ENCODE data around the gene GPR21.

The GPR21 gene

GRCh38 chr9:123033864-123034601 is 566 bp downstream of the GPR21 start:
- DNase-seq (ENCODE audit: low read depth in 1 of 2, low spot score in 1 of 2), result no peak

GRCh38 chr9:123034881-123035510 is 1.5 kb downstream of the GPR21 start:
- no peak for DNase-seq (ENCODE audit: low read depth in 1 of 2, low spot score in 1 of 2)

- no peak for DNase-seq (ENCODE audit: low read depth in 1 of 2, low spot score in 1 of 2)
Measured at GRCh38 chr9:123035791-123036190, 2.3 kb downstream of the GPR21 start.

- no peak for DNase-seq (ENCODE audit: low read depth in 1 of 2, low spot score in 1 of 2)
Measured at GRCh38 chr9:123036893-123037545, 3.6 kb downstream of the GPR21 start.

- DNase-seq (ENCODE audit: low read depth in 1 of 2, low spot score in 1 of 2), result no peak
Measured at GRCh38 chr9:123039617-123040219, 6.3 kb downstream of the GPR21 start.

GRCh38 chr9:123040801-123041200 is 7.3 kb downstream of the GPR21 start:
- DNase-seq (ENCODE audit: low read depth in 1 of 2, low spot score in 1 of 2), result no peak

GRCh38 chr9:123041489-123041888 is 8.0 kb downstream of the GPR21 start:
- DNase-seq (ENCODE audit: low read depth in 1 of 2, low spot score in 1 of 2), result no peak

- no peak for DNase-seq (ENCODE audit: low read depth in 1 of 2, low spot score in 1 of 2)
Measured at GRCh38 chr9:123043081-123043939, 9.8 kb downstream of the GPR21 start.

GRCh38 chr9:123044586-123044985 is 11.1 kb downstream of the GPR21 start:
- DNase-seq (ENCODE audit: low read depth in 1 of 2, low spot score in 1 of 2), result no peak

- DNase-seq (ENCODE audit: low read depth in 1 of 2, low spot score in 1 of 2), result no peak
Measured at GRCh38 chr9:123046406-123047195, 13.1 kb downstream of the GPR21 start.

- DNase-seq (ENCODE audit: low read depth in 1 of 2, low spot score in 1 of 2), result no peak
Measured at GRCh38 chr9:123048748-123049147, 15.3 kb downstream of the GPR21 start.

GRCh38 chr9:123049589-123050222 is 16.2 kb downstream of the GPR21 start:
- no peak for DNase-seq (ENCODE audit: low read depth in 1 of 2, low spot score in 1 of 2)

GRCh38 chr9:123053046-123053445 is 19.6 kb downstream of the GPR21 start:
- DNase-seq (ENCODE audit: low read depth in 1 of 2, low spot score in 1 of 2), result no peak

- no peak for DNase-seq (ENCODE audit: low read depth in 1 of 2, low spot score in 1 of 2)
Measured at GRCh38 chr9:123053711-123054110, 20.2 kb downstream of the GPR21 start.

GRCh38 chr9:123058834-123059233 is 25.4 kb downstream of the GPR21 start:
- DNase-seq (ENCODE audit: low read depth in 1 of 2, low spot score in 1 of 2), result no peak

- DNase-seq (ENCODE audit: low read depth in 1 of 2, low spot score in 1 of 2), result no peak
Measured at GRCh38 chr9:123059472-123060220, 26.2 kb downstream of the GPR21 start.

GRCh38 chr9:123061216-123061615 is 27.7 kb downstream of the GPR21 start:
- DNase-seq (ENCODE audit: low read depth in 1 of 2, low spot score in 1 of 2), result no peak

- DNase-seq (ENCODE audit: low read depth in 1 of 2, low spot score in 1 of 2), result no peak
Measured at GRCh38 chr9:123062351-123063176, 29.1 kb downstream of the GPR21 start.
